ENCODE measurements around the gene IFNL3.

Gene IFNL3

GRCh38 chr19:39254531-39255345 lies 9.9 kb upstream of the IFNL3 start:
- no peak for TF ChIP-seq CTCF (IDR thresholded peaks at IDR 0.05; ENCODE audit: low read depth, low read length, missing control alignments)
- Histone ChIP-seq H3K27me3 (replicated peaks) (peaks cover 16% of the 10 kb centered on the region), H3K36me3 (replicated peaks) (no peaks in the 10 kb centered on the region), H3K27ac (no peak overlapping the region), H3K4me3 (ENCODE audit: low read depth, low read length) (no peak overlapping the region)
- in situ Hi-C loops (cut with HindIII; ENCODE audit: low pct_ligation_motif_present, low sequenced_read_pairs) = no loop called here
- no peak for DNase-seq

GRCh38 chr19:39253374-39254149 lies 8.8 kb upstream of the IFNL3 start:
- Histone ChIP-seq H3K36me3 (replicated peaks) (no peaks in the 10 kb centered on the region), H3K27me3 (replicated peaks) (peaks cover 28% of the 10 kb centered on the region), H3K27ac (no peak overlapping the region), H3K4me3 (ENCODE audit: low read depth, low read length) (no peak overlapping the region)
- in situ Hi-C loops (cut with HindIII; ENCODE audit: low pct_ligation_motif_present, low sequenced_read_pairs) = no loop called here
- no peak for DNase-seq
- TF ChIP-seq CTCF (IDR thresholded peaks at IDR 0.05; ENCODE audit: low read depth, low read length, missing control alignments) = no peak

- DNase-seq = no peak
- H3K27me3 ChIP-seq (replicated peaks) = peaks cover 39% of the 10 kb centered on the region
- TF ChIP-seq CTCF (IDR thresholded peaks at IDR 0.05; ENCODE audit: low read depth, low read length, missing control alignments) = no peak
- H3K27ac ChIP-seq = no peak overlapping the region
- H3K4me3 ChIP-seq (ENCODE audit: low read depth, low read length) = no peak overlapping the region
- no peaks in the 10 kb centered on the region for H3K36me3 ChIP-seq (replicated peaks)
- in situ Hi-C loops (cut with HindIII; ENCODE audit: low pct_ligation_motif_present, low sequenced_read_pairs) = no loop called here
These were observed 7.7 kb upstream of the IFNL3 start for GRCh38 chr19:39252458-39252857.

GRCh38 chr19:39251846-39252245 lies 7.0 kb upstream of the IFNL3 start:
- H3K4me3 ChIP-seq (ENCODE audit: low read depth, low read length) = no peak overlapping the region
- in situ Hi-C loops (cut with HindIII; ENCODE audit: low pct_ligation_motif_present, low sequenced_read_pairs) = no loop called here
- DNase-seq = no peak
- no peak for TF ChIP-seq CTCF (IDR thresholded peaks at IDR 0.05; ENCODE audit: low read depth, low read length, missing control alignments)
- H3K27ac ChIP-seq = no peak overlapping the region
- no peaks in the 10 kb centered on the region for H3K36me3 ChIP-seq (replicated peaks)
- peaks cover 45% of the 10 kb centered on the region for H3K27me3 ChIP-seq (replicated peaks)

GRCh38 chr19:39251081-39251480 lies 6.3 kb upstream of the IFNL3 start:
- no peak overlapping the region for H3K4me3 ChIP-seq (ENCODE audit: low read depth, low read length)
- H3K36me3 ChIP-seq (replicated peaks) = no peaks in the 10 kb centered on the region
- peaks cover 45% of the 10 kb centered on the region for H3K27me3 ChIP-seq (replicated peaks)
- in situ Hi-C loops (cut with HindIII; ENCODE audit: low pct_ligation_motif_present, low sequenced_read_pairs) = no loop called here
- no peak overlapping the region for H3K27ac ChIP-seq
- no peak for TF ChIP-seq CTCF (IDR thresholded peaks at IDR 0.05; ENCODE audit: low read depth, low read length, missing control alignments)
- no peak for DNase-seq

Measured in brain microvascular endothelial cell (primary cell).